D341Med (cell line): ENCODE measurements around the gene NRL.

ENCODE experiments used
- DNase-seq: peaks from one replicate; pipeline ENCODE4 v3.0.0; 2012; ENCODE audit warnings: low spot score

Gene NRL

DNA sequence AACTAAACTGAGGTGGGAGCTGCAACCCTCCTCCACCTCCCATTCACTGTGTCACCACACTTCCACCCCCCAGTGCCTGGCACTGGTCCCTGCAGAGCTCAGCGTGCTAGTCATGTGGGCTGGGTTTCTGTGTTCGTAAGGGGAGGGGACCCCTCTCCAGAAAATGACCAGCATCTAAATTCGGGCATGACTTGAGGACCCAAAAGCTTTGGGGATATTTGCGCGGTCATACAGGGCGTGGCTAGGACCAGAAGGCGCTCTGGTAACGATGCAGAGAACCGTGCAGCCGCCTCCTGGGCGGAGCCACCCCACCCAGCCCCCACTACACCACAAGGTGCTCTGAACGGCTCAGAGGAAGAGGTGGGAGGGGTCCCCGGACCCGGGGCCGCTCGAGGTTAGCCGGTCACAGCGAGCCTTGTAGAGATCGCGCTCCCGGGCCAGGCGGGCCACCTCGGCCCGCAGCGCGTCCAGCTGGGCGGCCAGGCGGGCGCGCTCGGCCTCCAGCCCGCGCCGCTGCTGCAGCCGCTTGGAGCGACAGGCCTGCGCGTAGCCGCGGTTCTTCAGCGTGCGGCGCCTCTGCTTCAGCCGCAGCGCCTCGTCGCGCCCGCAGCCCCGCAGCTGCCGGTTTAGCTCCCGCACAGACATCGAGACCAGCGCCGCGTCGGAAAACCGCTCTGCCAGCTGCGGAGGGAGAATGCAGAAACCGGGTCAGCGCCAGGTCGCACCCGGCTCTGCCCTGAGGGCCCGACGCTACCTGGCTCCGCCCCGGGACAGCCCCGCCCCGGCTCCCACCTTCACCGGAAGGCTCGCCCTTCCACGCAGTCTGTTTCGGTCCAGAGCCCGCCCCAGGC is 33.6 kb downstream of the NRL start:
- peak; percentile 86 for DNase-seq

GRCh38 chr14:24080142-24080530 is 34.6 kb downstream of the NRL start:
- DNase-seq = no peak

DNA sequence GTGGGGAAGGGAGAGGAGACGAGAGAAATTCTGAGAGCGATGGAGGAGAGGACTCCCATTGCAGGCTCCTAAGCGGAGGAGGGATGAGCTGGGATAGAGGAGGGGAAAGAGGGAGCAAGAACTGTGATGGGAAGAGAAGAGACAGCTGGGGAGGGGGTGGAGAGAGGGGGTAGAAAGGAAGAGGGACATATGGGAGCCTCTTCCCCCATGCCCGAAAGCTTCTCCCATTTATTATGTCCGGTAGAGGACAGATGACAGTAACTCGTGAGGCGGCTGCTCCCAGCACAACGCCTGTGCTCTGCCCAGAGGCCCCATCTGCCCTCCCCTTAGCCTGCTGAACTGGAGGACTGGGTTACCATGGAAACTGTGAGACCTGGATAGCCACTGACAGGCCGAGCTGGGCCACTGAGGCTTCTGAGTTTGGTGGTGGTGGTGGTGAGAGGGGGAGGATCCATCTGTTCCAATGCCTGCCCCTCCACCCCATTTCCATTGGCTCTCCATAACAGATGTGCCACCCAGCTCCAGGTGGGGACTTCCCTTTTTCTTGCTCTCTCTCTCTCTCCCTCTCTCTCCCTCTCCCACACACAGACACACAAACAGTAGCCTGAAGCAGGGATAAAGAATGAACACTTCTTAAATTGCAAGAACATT is 35.1 kb downstream of the NRL start:
- DNase-seq = peak; percentile 83

DNA sequence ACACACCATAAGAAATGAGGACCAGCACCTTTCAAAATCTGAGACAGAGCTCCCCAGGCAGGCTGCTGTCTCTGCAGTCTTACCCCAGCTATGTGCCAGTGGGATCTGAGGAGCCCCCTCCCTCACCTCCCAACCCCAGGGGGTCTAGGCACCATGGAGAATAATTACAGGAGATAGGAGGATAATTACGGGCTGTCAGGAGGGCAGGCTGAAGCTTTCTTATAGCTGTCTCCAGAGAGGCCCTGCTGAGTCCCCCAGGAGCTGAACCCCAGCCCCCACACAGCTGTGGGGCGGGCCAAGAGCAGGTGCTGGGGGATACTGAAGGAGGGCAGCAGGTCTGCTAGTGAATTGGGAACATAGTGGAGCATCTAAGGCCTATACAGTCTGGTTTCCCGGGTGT is 36.6 kb downstream of the NRL start:
- DNase-seq = peak; percentile 72

DNA sequence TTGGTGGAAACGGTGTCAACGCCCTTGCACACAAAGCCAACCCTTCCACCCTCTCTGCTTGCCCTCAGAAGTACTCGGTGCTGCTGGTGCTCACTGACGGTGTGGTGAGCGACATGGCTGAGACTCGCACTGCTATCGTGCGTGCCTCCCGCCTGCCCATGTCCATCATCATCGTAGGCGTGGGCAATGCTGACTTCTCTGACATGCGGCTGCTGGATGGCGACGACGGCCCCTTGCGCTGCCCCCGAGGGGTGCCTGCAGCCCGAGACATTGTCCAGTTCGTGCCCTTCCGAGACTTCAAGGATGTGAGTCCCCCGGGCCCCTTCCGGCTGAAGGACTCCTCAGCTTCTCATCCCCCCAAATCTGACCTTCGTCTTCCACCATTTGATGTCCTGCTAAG is 37.7 kb downstream of the NRL start:
- no peak for DNase-seq

DNA sequence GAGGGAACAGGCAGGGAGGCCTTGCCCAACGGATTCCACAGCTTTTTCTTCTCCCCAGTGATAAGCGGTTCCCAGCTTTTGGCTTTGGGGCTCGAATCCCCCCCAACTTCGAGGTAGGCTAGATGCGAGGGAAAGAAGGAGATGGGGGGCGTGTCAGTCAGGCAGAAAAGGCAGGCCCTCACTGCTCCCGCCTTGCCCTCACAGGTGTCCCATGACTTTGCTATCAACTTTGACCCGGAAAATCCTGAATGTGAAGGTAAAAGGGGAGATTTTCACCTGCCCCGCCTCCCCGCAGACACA is 38.5 kb downstream of the NRL start:
- no peak for DNase-seq

DNA sequence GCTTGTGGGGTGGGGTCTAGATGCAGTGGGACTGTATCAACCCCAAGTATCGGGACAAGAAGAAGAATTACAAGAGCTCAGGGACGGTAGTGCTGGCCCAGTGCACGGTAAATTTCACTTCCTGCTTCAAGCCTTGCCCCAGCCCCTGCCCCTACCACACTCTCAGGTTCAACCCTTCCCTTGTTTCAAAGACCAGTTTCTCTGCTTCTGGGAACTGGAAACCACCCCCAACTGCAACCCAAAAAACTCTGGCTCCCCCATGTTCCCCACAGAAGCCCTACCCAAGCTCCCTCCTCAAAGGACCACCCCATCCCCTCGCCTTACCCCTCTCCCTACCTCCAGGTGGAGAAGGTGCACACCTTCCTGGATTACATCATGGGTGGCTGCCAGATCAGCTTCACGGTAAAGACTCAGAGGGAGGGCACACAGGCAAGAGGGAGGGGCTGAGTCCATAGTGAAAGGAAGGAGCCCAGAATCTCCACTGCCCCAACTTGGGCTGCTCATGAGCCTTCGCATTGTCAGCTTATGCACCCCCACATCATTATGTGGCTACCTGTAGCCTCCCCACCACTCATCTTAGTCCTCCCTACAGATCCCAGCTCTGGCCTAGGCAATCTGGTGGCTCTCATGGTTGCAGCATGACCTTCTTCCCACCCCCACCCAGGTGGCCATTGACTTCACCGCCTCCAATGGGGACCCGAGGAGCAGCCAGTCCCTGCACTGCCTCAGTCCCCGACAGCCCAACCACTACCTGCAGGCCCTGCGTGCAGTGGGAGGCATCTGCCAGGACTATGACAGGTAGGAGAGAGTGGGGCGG is 39.1 kb downstream of the NRL start:
- DNase-seq = no peak

- DNase-seq = no peak
Observed at GRCh38 chr14:24074625-24075484, 39.9 kb downstream of the NRL start.

GRCh38 chr14:24072881-24073877 is 41.6 kb downstream of the NRL start:
- DNase-seq = no peak

DNA sequence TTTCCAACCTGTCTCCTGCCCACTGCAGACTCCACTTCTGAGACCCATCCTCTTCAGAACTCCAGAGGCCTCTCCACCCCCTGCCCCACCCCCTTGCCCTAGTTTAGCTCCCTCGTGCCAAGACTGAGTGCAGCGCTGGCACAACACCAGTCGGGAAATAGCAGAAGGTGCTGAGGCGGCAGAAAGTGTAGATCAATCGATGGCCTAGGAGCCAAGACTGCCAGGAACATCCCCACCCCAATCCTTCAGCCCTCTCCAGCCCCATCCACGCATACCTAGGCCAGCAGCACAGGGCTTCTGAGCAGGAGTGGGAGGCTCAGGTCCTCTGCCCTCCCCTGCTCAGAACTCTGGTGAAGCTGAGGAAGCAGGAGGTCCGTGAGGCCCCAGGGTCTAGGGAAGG is 42.3 kb downstream of the NRL start:
- no peak for DNase-seq

DNA sequence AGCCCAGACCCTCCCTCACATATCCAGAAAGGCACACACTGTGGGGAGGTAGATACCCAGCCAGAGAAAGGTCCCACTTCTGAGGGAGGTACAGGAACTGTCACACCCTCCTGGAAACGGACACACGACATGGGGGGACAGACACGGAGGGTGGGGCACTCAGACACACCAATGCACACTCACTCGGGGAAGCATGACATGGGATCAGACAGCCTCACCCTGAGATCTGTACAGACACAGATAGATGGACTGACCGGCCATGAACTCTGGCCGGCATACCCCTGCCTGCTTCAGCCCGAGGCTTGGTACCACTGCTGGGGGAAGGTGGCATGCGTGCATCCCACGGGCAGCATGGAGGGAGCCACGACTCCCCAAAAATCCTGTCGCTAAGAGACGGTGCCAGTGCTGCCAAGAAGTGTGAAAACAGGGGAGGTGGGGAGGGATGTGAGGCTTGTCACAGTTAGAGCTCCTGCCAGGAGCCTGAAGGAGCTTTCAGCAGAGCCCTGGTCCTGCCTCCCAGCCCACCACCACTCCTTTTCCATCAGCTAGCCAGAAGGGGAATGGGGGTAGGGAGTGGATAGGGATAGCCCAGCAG is 42.8 kb downstream of the NRL start:
- DNase-seq = no peak

DNA sequence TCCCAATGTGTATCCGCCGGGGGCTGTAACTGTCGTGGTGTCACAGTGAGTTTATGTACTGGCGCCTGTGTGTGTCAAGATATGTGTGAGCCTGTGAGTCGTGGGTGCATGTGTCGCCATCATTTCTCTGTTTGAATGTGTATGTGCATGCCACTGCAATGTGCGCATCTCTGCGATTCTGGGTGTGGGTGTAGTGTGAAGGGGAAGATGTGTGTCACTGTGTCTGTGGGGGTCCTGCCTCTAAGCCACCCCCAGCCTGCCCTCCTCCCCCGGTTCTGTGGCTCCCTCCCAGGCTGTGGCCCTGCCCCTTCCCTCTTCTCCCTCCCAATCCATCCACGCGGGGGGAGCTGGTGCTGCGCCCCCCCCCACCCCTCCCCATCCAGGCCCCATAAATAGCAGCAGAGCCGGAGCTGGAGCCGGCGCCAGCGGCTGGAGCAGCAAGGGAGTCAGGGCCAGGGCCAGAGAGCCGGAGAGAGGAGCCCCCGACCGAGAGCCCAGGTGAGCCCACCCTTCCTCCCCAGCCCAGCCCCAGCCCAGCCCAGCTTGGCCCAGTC is 43.5 kb downstream of the NRL start, which contains the start of gene CPNE6:
Gene CPNE6 (plus strand): TSS at position 419 of the 554 bp plus-strand sequence. CDS start 1,375 bp downstream, outside the sequence.
- DNase-seq = no peak

GRCh38 chr14:24070285-24071143 is 44.2 kb downstream of the NRL start:
- peak; percentile 63 for DNase-seq

GRCh38 chr14:24069411-24069735 is 45.4 kb downstream of the NRL start:
- no peak for DNase-seq

DNA sequence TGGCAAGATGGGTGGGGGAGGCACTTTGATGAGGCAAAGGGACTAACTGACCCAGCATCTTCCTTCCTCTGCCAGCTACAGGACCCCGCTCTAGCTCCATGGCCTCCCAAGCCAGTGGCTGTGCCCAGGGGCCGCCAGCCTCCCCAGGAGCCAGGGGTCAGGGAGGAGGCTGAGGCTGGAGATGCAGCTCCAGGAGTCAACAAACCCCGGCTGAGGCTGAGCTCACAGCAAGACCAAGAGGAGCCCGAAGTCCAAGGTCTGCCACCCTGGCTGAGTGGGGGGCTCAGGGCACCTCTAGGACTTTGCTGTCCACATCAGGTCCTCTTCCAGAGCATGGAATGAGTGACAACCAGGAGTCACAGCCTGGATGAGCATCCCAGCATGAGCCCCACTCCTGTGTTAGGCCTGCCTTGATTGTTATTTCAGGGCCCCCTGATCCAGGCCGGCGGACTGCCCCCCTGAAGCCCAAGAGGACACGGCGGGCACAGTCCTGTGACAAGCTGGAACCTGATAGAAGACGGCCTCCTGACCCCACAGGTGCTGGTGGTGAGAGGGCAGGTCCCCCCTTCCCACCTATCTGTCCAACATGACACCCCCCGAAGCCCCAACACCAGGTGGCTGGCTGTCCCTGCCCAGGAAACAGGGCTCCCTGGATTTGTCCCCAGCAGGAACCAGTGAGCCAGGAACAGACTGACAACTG is 45.9 kb downstream of the NRL start:
- DNase-seq = no peak

DNA sequence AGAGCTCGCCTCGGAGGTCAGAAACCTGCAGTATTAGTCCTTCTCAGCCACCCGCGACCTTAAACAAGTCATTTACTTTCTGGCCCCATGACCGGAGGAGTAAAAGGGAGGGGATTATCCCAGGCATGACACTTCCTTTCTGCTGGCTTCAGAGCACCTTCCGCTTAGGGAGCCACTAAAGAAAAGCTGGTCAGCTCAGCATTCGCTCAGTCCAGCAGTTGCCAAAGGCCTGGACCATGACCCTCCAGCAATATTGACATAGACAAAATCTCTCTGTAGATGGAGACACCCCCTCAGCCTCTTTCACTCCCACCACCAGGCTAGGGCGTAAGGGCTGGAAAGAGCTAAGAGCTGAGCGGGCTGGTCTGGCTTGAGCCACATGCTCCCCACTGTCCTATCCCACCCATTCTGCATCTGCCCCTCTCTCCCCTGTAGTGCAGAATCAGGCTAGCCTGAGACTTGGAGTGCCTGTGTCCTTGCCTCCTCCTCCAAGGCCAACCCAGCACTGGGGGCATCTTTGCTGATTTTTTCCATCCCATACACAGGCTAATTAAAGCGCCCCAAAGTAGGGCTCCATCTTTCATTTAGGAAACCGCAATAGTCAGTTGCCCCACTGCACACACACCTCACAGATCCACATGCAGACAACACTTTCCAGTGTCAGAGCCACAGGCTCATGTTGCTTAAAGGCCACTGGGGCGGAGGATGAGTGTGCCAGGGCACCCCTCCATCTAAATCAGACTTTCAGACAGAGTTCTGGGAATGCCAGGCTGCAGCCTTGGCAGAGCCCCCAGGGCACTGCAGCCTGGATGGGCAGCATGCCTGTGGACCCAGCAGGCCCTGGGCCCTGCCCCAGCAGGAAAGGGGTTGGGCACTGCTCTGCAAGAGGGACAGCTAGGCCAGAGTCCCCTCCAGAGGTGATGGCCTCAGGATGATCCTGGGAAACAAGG is 47.3 kb downstream of the NRL start:
- DNase-seq = no peak

- DNase-seq = no peak
Observed at GRCh38 chr14:24066496-24067132, 48.1 kb downstream of the NRL start.
